HCT116 (cell line): ENCODE data around the gene BRD9.
"Not testable (repeated sequence)": the region's sequence is repeated elsewhere in the genome, so short reads cannot be mapped to it uniquely, and the experiment has no call there.

Experiments used
- ATF3 ChIP-seq: IDR thresholded peaks from 2 replicates; pipeline ENCODE4 v1.6.1; 2012
- POLR2A ChIP-seq: IDR thresholded peaks from 2 replicates; pipeline ENCODE4 v1.7.0; 2011; ENCODE audit warnings: borderline replicate concordance; ENCODE audit not compliant: insufficient read depth, insufficient read length; ENCODE audit errors: extremely low read depth
- RAD21 ChIP-seq: IDR thresholded peaks from 2 replicates; pipeline ENCODE4 v1.6.1; 2012; ENCODE audit warnings: low read depth, mild to moderate bottlenecking
- YY1 ChIP-seq: IDR thresholded peaks from 2 replicates; pipeline ENCODE4 v1.6.1; 2011; ENCODE audit warnings: low read length, low read depth, moderate library complexity, mild to moderate bottlenecking; ENCODE audit not compliant: insufficient replicate concordance; ENCODE audit errors: extremely low read depth
- ZBTB33 ChIP-seq: IDR thresholded peaks from 2 replicates; pipeline ENCODE4 v1.6.1; 2011; ENCODE audit warnings: mild to moderate bottlenecking, low read length, moderate library complexity; ENCODE audit not compliant: insufficient replicate concordance; ENCODE audit errors: extremely low read depth
- ZNF274 ChIP-seq: fragments of 200-500 bp; sonication (Bioruptor generic); IDR thresholded peaks from 2 replicates; pipeline ENCODE4 v1.6.1; 2014; ENCODE audit warnings: mild to moderate bottlenecking, low read depth, low read length, inconsistent platforms

- TF ChIP-seq YY1, POLR2A, ATF3, RAD21, ZNF274, ZBTB33: not testable (repeated sequence)
Observed at GRCh38 chr5:844426-844825, 48.2 kb downstream of the BRD9 start.
